Activated CD8-positive, alpha-beta memory T cell treated with anti-CD3 and anti-CD28 coated beads for 1 hour (primary cell): ENCODE data around the gene CEP68.
A peak's percentile ranks its signal among the peaks of the same experiment; 100 is the strongest.
"Not testable (repeated sequence)": the region's sequence is repeated elsewhere in the genome, so short reads cannot be mapped to it uniquely, and the experiment has no call there.

ENCODE experiments used
- DNase-seq, 2 donors: peaks; one replicate each; pipeline ENCODE4 v3.0.0-alpha.2; 2020; ENCODE audit warnings: low read depth in 1 of 2; ENCODE audit errors: extremely low read depth in 1 of 2

Gene CEP68

GRCh38 chr2:65125457-65125856 lies 69.2 kb downstream of the CEP68 start:
- not testable (repeated sequence) for DNase-seq

- DNase-seq: no peak
Observed at GRCh38 chr2:65128297-65129190, 72.3 kb downstream of the CEP68 start.

- peak in 1 of 2 donors; percentile 20 for DNase-seq
Observed at GRCh38 chr2:65129286-65129825, 73.1 kb downstream of the CEP68 start.

GRCh38 chr2:65129826-65130663 lies 73.8 kb downstream of the CEP68 start, which contains the start of gene RAB1A:
TSS of gene RAB1A (minus strand) at chr2:65130106. CDS start at chr2:65129915, 191 bp downstream.
- DNase-seq: peak; percentile 98 to 99

GRCh38 chr2:65130664-65131175 lies 74.5 kb downstream of the CEP68 start:
- no peak for DNase-seq

GRCh38 chr2:65132930-65133329 lies 76.7 kb downstream of the CEP68 start:
- not testable (repeated sequence) for DNase-seq

GRCh38 chr2:65133626-65134025 lies 77.4 kb downstream of the CEP68 start:
- DNase-seq: no peak

- no peak for DNase-seq
Observed at GRCh38 chr2:65134158-65134557, 77.9 kb downstream of the CEP68 start.

- DNase-seq: no peak
Observed at GRCh38 chr2:65136253-65136652, 80.0 kb downstream of the CEP68 start.
